Osteoblast (primary cell): Measurements from ENCODE around the gene PACSIN1. TPM values are rescaled to one million over a fixed set of nuclear protein-coding genes. Genes with fewer than 3 reads are reported as not detected.

Experiments
- DNase-seq: peaks from one replicate; pipeline ENCODE4 v3.0.0; 2011; ENCODE audit warnings: low spot score, mixed read lengths; ENCODE audit not compliant: insufficient read length; ENCODE audit errors: missing footprints
- H2AFZ ChIP-seq: 2 replicates; pipeline ENCODE4 v1.6.0; 2011; ENCODE audit warnings: mild to moderate bottlenecking, low read length
- H3K27ac ChIP-seq: 2 replicates; pipeline ENCODE4 v1.5.1; 2011; ENCODE audit warnings: mild to moderate bottlenecking, low read depth, low read length, moderate library complexity
- H3K27me3 ChIP-seq: 2 replicates; pipeline ENCODE4 v1.6.0; 2012; ENCODE audit warnings: mild to moderate bottlenecking, control low read depth, inconsistent platforms, low read length, moderate library complexity; ENCODE audit not compliant: insufficient read depth
- H3K36me3 ChIP-seq: 2 replicates; pipeline ENCODE4 v1.5.1; 2011; ENCODE audit warnings: mild to moderate bottlenecking, low read length, control low read depth, moderate library complexity; ENCODE audit not compliant: insufficient read depth
- H3K4me1 ChIP-seq: 2 replicates; pipeline ENCODE4 v1.5.1; 2011; ENCODE audit warnings: mild to moderate bottlenecking, low read length, control low read depth, moderate library complexity; ENCODE audit not compliant: insufficient read depth
- H3K4me2 ChIP-seq: 2 replicates; pipeline ENCODE4 v1.6.0; 2011; ENCODE audit warnings: mild to moderate bottlenecking, low read length; ENCODE audit not compliant: insufficient read depth
- H3K4me3 ChIP-seq: fragments of 200-600 bp; sonication (generic); 3 replicates; pipeline ENCODE4 v1.5.1; 2012; ENCODE audit warnings: mild to moderate bottlenecking, low read length, inconsistent platforms; ENCODE audit not compliant: insufficient read depth
- H3K79me2 ChIP-seq: 2 replicates; pipeline ENCODE4 v1.6.0; 2012; ENCODE audit warnings: mild to moderate bottlenecking, low read length, control low read depth, inconsistent platforms; ENCODE audit not compliant: insufficient read depth
- H3K9me3 ChIP-seq: 2 replicates; pipeline ENCODE4 v1.5.1; 2011; ENCODE audit warnings: low read depth, low read length, control low read depth
- H4K20me1 ChIP-seq: 2 replicates; pipeline ENCODE4 v1.6.0; 2012; ENCODE audit warnings: mild to moderate bottlenecking, low read length, control low read depth; ENCODE audit not compliant: insufficient read depth
- CTCF ChIP-seq: IDR thresholded peaks from 2 replicates; pipeline ENCODE4 v1.5.1; 2011; ENCODE audit warnings: mild to moderate bottlenecking, low read depth, low read length, moderate library complexity; ENCODE audit errors: extremely low read depth
- total RNA-seq: library from RNA; depleted of rRNA; stranded (reverse); fragments of >200 nt; gene quantifications from 2 replicates; pipeline ENCODE4 v1.2.3, GENCODE V29; 2012

Gene PACSIN1
- total RNA-seq, 1 donor: not detected

DNA sequence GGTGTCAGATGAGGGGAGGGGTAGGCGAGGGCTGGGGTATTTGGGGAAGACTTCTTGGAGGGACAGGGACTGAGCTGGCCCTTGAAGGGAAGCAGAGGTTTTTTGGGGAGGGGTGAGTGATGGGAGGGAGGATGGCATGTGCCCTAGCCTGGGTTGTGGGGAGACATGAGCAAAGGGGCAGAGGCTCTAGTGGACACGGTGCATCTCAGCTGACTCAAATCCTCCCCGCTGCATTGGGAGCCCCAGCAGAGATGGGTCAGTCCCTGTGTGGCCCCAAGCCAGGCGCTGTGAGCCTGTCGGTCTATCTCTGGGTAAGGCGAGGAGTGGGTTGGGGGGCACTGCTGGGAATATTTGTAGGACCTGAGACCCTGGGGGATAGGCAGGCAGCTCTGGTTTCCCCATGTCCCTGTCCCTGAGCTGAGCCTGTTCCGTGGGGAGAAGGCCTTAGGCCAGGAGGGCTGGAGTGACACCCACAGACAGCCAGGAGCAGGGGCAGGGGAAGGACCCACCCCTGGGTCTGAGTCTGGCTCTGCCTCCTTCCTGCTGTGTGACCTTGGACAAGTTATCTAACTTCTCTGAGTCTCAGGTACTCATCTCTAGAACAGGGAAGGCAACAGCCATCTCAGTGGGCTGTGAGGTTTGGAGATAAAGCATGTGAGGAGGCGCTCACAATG, 54.2 kb downstream of the PACSIN1 start:
- Histone ChIP-seq H3K36me3 (no peaks in the 10 kb centered on the region), H3K9me3 (no peaks in the 10 kb centered on the region), H3K4me2 (no peak overlapping the region), H3K4me3 (no peak overlapping the region), H2AFZ (no peak overlapping the region), H3K79me2 (no peaks in the 10 kb centered on the region), H3K27me3 (peaks cover 11% of the 10 kb centered on the region), H3K4me1 (no peaks in the 10 kb centered on the region), H3K27ac (no peak overlapping the region), H4K20me1 (no peaks in the 10 kb centered on the region)
- DNase-seq: peak; percentile 50
- TF ChIP-seq CTCF: no peak

- H3K4me1 ChIP-seq: no peaks in the 10 kb centered on the region
- no peaks in the 10 kb centered on the region for H3K9me3 ChIP-seq
- no peak for TF ChIP-seq CTCF
These were observed 55.0 kb downstream of the PACSIN1 start for GRCh38 chr6:34520645-34521462.

DNA sequence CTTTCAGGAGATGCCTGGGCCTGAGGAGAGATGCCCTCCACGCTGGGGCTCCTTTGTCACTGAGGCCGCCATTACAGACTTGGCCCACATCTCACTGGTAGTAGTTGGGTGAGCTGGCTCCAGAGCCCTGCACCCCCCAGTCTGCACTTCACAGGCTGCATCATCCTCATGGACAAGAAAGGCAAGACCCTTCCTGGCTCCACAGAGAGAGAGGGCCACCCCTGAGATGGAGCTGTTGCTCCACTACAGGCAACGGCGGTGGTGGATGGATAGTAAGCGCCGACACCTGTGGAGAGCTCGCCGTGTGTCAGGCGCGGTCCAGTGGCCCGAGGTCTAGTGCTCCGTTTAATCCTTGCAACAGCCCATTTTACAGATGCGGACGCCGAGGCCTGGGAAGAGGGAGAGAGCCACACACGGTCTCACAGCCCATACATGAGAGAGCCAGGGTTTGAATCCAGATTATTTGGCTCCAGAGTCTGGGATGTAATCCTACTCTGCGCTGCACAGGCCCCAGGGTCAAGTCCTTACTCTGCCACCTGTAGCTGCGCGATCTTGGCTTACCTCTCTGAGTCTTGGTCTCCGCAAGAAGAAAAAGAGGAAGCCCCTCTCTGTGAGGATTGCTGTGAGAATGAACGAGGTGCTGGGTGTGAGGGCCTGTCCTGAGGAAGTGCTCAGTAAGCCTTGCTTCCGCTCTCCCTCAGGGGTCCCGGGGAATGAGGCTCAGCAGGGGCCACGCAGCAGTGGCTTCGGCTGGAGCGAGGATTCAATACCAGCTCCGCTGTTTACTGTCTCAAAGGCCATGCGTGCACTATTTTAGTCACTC, 55.8 kb downstream of the PACSIN1 start:
- peaks cover 2% of the 10 kb centered on the region for H3K4me1 ChIP-seq
- peak; percentile 69 for DNase-seq
- no peaks in the 10 kb centered on the region for H3K27me3 ChIP-seq
- no peak for TF ChIP-seq CTCF
- no peak overlapping the region for H3K27ac ChIP-seq
- no peak overlapping the region for H2AFZ ChIP-seq
- no peak overlapping the region for H3K4me3 ChIP-seq
- H3K4me2 ChIP-seq: no peak overlapping the region
- H3K36me3 ChIP-seq: no peaks in the 10 kb centered on the region
- H4K20me1 ChIP-seq: no peaks in the 10 kb centered on the region
- H3K9me3 ChIP-seq: no peaks in the 10 kb centered on the region
- no peaks in the 10 kb centered on the region for H3K79me2 ChIP-seq

More at GRCh38 chr6:34520645-34521462, 55.0 kb downstream of the PACSIN1 start:
- no peak overlapping the region for H2AFZ ChIP-seq
- H3K27me3 ChIP-seq: peaks cover 5% of the 10 kb centered on the region
- H3K27ac ChIP-seq: no peak overlapping the region
- H4K20me1 ChIP-seq: no peaks in the 10 kb centered on the region
- H3K4me3 ChIP-seq: no peak overlapping the region
- DNase-seq: peak; percentile 65
- H3K4me2 ChIP-seq: no peak overlapping the region
- no peaks in the 10 kb centered on the region for H3K79me2 ChIP-seq
- no peaks in the 10 kb centered on the region for H3K36me3 ChIP-seq
